ENCODE data around the gene MCUB.

DNA sequence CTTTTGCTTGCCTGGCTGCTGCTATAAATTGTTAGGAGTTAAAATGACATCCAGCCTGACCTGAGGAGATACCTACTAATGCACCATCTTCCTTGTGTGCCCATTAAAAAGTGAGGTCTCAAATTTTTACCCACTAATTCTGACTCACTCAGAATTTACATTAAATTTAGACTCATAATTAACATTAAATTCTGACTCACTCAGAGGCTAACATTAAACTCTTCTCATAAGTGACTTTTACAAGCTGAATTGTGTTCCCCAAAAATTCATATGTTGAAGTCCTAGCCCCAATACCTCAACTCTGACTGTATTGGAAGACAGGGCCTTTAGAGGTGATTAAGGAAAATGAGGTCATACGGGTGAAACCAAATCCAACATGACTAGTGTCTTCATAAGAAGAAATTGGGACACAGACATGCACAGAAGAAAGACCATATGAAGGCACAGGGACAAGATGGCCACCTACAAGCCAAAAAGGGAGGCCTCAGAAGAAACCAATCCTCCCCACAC is 131.4 kb downstream of the MCUB start:
- TF ChIP-seq POLR2A (IDR thresholded peaks at IDR 0.05), result no peak
- TF ChIP-seq, protein P1, sequence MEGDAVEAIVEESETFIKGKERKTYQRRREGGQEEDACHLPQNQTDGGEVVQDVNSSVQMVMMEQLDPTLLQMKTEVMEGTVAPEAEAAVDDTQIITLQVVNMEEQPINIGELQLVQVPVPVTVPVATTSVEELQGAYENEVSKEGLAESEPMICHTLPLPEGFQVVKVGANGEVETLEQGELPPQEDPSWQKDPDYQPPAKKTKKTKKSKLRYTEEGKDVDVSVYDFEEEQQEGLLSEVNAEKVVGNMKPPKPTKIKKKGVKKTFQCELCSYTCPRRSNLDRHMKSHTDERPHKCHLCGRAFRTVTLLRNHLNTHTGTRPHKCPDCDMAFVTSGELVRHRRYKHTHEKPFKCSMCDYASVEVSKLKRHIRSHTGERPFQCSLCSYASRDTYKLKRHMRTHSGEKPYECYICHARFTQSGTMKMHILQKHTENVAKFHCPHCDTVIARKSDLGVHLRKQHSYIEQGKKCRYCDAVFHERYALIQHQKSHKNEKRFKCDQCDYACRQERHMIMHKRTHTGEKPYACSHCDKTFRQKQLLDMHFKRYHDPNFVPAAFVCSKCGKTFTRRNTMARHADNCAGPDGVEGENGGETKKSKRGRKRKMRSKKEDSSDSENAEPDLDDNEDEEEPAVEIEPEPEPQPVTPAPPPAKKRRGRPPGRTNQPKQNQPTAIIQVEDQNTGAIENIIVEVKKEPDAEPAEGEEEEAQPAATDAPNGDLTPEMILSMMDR (IDR thresholded peaks at IDR 0.05), result no peak

Measured in thyroid gland (tissue), 4 donors.